ENCODE results near the gene LRP2BP. TPM values are rescaled to one million over a fixed set of nuclear protein-coding genes. Genes with fewer than 3 reads are reported as not detected.

The LRP2BP gene
- polyA plus RNA-seq, 1 donor from 2014 or later = 1.1 TPM

- TF ChIP-seq POLR2AphosphoS5 (IDR thresholded peaks at IDR 0.05) = peak; percentile 64
- peak; percentile 48 for TF ChIP-seq RAD21 (conservative IDR thresholded peaks at IDR 0.05)
Observed at GRCh38 chr4:185395956-185396723, 416 bp upstream of the LRP2BP start (continued).

DNA sequence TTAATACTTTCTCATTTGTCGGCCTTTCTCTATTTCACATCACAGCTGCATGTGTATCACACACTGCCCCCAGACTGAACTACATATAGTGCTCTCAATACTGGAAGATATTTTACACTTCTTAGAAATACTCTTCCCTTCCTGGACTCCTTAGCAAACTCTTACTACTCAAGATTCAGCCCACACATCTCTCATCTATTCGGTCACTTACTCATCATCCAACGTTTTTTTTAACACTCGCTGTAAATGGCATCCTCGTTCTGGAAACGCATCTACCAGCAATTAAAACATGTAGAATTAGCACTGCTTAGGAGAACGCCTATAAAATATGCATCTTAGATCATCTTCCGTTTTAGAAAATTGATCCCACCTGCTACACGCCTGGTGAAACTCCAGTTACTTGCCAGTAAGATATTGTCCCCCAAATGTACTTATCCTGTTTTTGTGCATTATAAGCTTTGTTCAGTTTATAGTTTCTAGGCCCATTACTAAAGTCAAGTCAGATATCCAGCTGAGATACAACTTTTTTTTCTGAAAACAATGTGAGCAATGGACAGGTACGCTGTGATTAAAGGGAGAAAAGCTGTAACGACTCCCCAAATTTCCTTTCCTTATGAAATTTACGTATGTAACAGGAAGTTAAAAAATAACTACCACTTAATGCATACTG lies 1.0 kb downstream of the LRP2BP start:
- no peak overlapping the region for H3K27ac ChIP-seq (ENCODE audit: low read length)
- TF ChIP-seq EP300 (conservative IDR thresholded peaks at IDR 0.05; ENCODE audit: poor library complexity, severe bottlenecking) = no peak
- no peak for TF ChIP-seq MXI1 (conservative IDR thresholded peaks at IDR 0.05; ENCODE audit: poor library complexity, severe bottlenecking)
- TF ChIP-seq POLR2AphosphoS5 (IDR thresholded peaks at IDR 0.05) = no peak
- no peak for TF ChIP-seq CTCF (IDR thresholded peaks at IDR 0.05; ENCODE audit: poor library complexity, severe bottlenecking)
- no peak for TF ChIP-seq EZH2 (IDR thresholded peaks at IDR 0.05; ENCODE audit: borderline replicate concordance, insufficient read depth, low read length, poor library complexity, severe bottlenecking)
- no peak for TF ChIP-seq RAD21 (conservative IDR thresholded peaks at IDR 0.05)
- no peak for TF ChIP-seq TAF1 (IDR thresholded peaks at IDR 0.05; ENCODE audit: low read depth)
- TF ChIP-seq REST (IDR thresholded peaks at IDR 0.05; ENCODE audit: borderline replicate concordance) = no peak
- no peak for TF ChIP-seq SMC3 (conservative IDR thresholded peaks at IDR 0.05; ENCODE audit: poor library complexity)

DNA sequence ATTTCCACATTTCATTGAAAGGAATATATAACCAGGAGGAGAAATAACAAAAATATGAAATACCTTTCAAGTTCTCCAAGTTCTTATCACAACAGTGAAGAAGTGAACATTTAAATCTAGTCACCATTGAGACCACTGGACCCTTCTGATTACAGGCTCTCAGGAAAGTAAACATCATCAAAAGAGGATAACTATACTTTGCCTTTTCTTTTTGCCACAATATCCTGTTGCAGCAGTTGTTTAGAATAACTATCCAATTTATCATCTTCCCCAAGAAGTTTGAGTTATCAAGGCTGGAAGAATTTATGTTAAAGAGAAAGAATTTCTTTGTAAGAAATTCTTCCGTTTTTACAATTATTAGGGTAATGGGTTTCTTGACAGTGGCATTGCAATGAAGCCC lies 3.6 kb downstream of the LRP2BP start:
- Histone ChIP-seq H3K27ac (ENCODE audit: low read length) (no peak overlapping the region), H3F3A (ENCODE audit: insufficient read depth, low read length, poor library complexity, severe bottlenecking) (no peaks in the 10 kb centered on the region), H2AFZ (ENCODE audit: low read depth, low read length) (no peak overlapping the region), H3K79me2 (replicated peaks; ENCODE audit: insufficient read depth, low read length) (no peaks in the 10 kb centered on the region), H3K9me2 (ENCODE audit: insufficient read depth, low read length) (no peaks in the 10 kb centered on the region), H3K27me3 (ENCODE audit: insufficient read depth, low read depth, low read length) (no peaks in the 10 kb centered on the region), H3K9ac (ENCODE audit: low read length) (no peak overlapping the region), H3K4me3 (ENCODE audit: low read length) (no peak overlapping the region), H3K9me3 (ENCODE audit: low read length) (no peaks in the 10 kb centered on the region), H4K20me1 (ENCODE audit: insufficient read depth) (no peaks in the 10 kb centered on the region), H3K4me2 (ENCODE audit: low read length) (no peak overlapping the region), H3K36me3 (ENCODE audit: insufficient read depth, low read length) (no peaks in the 10 kb centered on the region)
- TF ChIP-seq RAD21 (conservative IDR thresholded peaks at IDR 0.05) (no peak), EP300 (conservative IDR thresholded peaks at IDR 0.05; ENCODE audit: poor library complexity, severe bottlenecking) (no peak), MXI1 (conservative IDR thresholded peaks at IDR 0.05; ENCODE audit: poor library complexity, severe bottlenecking) (no peak), REST (IDR thresholded peaks at IDR 0.05; ENCODE audit: borderline replicate concordance) (no peak), TAF1 (IDR thresholded peaks at IDR 0.05; ENCODE audit: low read depth) (no peak), EZH2 (IDR thresholded peaks at IDR 0.05; ENCODE audit: borderline replicate concordance, insufficient read depth, low read length, poor library complexity, severe bottlenecking) (no peak), SMC3 (conservative IDR thresholded peaks at IDR 0.05; ENCODE audit: poor library complexity) (no peak), POLR2AphosphoS5 (IDR thresholded peaks at IDR 0.05) (no peak), CTCF (IDR thresholded peaks at IDR 0.05; ENCODE audit: poor library complexity, severe bottlenecking) (no peak)

More for the DNA sequence above, 1.0 kb downstream of the LRP2BP start:
- Histone ChIP-seq H3K9ac (ENCODE audit: low read length) (no peak overlapping the region), H3K79me2 (replicated peaks; ENCODE audit: insufficient read depth, low read length) (no peaks in the 10 kb centered on the region), H3K9me3 (ENCODE audit: low read length) (no peaks in the 10 kb centered on the region), H3K4me3 (ENCODE audit: low read length) (peak overlapping the region; percentile 89), H3K27me3 (ENCODE audit: insufficient read depth, low read depth, low read length) (no peaks in the 10 kb centered on the region), H3F3A (ENCODE audit: insufficient read depth, low read length, poor library complexity, severe bottlenecking) (no peaks in the 10 kb centered on the region), H4K20me1 (ENCODE audit: insufficient read depth) (no peaks in the 10 kb centered on the region), H3K36me3 (ENCODE audit: insufficient read depth, low read length) (no peaks in the 10 kb centered on the region), H3K9me2 (ENCODE audit: insufficient read depth, low read length) (no peaks in the 10 kb centered on the region), H3K4me2 (ENCODE audit: low read length) (no peak overlapping the region), H2AFZ (ENCODE audit: low read depth, low read length) (no peak overlapping the region)

Data from neural cell (in vitro differentiated cells).